NCI-H345 treated with DMSO at 0.1 percent for 48 hours (cell line): ENCODE data around the gene VPS39.
A peak's percentile ranks its signal among the peaks of the same experiment; 100 is the strongest.

Experiments
- DNase-seq: peaks from one replicate; lab custom pipeline; 2025; ENCODE audit not compliant: unreplicated experiment; lab: John Stamatoyannopoulos, UW

VPS39 gene

DNA sequence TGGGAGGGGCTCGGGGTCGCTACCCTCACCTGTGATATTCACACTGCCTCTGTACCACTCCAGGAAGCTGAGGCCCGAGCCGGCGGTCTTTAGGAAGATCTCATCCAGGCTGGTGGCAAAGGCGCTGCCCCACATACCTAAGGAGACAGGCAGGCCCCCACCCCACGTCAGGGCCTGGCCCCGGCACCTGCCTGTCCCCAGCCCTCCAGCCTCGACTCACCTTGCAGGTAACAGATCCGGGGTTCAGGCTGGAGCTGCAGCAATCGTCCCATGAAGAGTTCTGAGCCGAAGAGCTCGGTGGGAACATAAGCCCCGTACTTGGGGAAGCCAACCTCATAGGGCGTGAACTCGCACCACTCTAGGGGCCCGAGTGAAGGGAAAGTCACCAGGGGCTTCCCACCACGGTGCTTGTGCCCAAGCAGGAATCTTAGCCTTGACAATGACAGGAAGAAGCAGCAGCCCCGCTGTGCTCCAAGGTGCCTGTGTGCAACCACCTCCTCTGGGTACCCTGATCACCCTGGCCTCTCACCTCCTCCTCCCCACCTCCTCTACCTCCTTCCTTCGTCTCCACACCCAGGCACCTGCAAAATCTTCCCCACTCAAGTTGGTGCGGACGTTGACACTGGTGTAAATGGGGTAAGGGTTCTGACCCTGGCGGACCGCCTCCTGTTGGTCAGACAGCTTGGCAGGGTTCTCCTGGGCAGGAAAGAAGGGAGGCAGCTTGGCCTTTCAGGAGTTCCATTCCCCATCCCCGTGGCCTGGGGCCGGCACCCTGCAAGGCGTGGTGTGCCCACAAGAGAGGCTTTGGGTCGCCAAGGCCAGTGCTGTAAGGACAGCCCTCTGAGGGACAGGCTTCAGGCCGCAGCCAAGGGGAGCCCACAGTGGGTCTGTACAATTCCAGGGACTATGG lies 62.3 kb downstream of the VPS39 start:
- DNase-seq = no peak

DNA sequence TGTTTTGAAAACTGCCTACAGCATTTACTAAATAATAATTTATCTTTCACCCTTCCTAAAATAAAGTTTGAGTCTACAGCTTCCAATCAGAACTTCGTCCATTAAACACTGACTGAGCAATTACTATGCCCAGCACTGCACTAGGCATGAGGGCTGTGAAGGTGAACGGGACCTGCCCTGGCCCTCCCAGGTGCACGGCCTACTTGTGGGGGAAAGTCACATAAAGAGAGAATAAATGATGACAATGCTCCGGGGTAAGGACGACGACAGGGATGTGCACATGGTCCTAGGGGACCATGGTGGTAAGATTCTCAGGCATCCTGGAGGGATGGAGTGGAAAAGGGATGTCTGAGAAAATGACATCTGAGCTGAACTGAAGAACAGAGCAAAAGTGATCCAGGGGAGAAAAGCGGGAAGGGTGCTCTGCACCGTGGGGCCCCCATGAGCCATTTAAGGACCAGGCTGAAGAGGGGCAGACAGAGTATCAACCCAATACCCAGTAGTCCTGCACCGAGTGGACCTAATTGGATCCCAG lies 63.2 kb downstream of the VPS39 start:
- no peak for DNase-seq

DNA sequence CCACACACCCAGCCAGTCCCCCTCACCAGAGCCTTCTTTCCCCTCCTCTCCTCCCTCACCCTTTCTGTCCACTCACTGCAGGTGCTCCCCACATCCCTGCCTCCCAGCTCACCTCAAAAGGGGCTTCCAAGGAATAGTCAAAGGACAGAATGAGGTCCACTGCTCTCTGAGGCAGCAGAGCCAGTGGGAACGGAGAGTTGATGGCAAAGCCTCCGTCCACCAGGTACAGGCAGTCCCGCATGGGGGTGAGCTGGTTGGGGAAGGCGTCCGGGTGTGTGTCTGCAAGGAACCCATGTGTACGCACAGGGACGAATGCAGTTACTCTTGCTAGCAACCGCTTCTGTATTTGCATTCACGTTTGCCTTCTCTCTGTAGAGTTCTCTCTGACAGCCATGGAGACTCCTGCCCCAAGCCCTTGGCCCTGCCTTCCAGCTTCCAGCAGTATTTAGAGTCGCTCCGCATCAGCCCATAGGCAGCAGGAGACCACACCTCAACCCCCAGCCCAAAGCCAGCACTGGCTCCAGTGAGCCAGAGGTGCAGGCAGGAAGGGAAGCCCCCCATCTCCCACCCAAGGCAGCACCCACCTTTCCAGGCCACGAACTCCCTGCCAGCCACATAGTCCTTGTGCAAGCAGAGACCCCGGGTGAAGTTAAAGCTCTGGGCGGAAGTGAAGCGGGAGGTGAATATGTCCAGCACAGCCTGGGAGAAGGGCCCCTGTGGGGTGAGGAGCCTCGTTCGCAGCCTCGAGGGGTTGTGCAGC lies 64.1 kb downstream of the VPS39 start:
- DNase-seq = no peak

DNA sequence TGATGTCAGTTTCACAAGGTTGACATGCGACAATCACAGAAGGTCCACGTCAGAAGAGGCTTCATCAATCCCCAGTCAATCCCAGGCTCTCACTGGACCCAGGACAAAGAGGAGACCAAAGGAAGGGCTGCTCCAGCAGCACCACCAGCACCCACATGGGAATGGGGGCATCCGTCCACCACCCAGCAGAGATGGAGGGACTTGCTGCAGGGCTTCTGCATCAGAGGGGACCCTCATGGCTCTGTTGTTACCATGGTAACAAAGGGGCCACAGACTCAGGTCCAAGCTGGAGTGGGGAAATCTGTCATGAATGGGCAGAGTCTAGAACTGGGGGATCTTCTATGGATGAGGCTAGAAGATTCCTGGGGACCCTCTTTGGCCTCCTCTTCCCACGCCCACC lies 64.7 kb downstream of the VPS39 start:
- DNase-seq = no peak

DNA sequence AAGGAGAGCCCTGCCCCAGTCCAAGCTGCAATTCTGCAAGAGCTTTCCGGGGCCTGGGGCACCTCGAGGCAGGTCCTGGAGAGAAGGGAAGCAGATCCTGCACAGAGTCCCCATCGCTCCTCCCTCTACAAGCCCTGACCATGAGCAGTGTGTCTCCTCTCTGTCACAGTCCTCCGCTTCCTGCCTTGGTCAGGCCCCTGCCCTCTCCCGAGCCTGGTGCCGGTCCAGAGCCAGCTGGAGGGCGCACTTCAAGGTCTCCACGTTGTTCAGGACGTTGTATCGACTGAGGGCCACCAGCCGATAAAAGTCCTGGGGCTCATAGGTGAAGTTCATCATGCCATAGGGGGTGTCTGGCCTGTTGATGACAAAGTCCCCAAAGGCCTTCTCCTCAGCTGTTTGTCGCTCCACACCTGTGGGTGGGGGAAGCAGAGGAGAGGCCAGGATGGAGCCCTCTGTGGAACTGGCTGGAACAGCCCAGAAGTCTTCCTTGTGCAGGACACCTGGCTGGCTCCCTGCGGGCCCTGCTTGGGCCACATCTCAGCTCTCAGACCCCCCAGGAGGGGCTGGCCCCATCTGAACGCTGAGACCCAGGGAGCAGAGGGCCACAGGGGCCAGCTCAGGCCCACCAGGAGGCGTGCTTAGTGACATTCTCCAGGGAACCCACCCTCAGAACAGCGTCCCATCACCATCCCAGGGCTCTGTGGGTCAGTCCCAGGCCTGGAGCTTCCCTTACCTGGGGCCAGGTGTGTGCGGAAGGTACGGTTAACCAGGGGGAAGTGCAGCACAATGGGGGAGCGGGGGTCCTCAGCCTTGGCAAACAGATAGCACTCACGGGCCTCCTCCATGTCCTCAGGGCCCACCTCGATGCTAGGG lies 66.1 kb downstream of the VPS39 start:
- no peak for DNase-seq

DNA sequence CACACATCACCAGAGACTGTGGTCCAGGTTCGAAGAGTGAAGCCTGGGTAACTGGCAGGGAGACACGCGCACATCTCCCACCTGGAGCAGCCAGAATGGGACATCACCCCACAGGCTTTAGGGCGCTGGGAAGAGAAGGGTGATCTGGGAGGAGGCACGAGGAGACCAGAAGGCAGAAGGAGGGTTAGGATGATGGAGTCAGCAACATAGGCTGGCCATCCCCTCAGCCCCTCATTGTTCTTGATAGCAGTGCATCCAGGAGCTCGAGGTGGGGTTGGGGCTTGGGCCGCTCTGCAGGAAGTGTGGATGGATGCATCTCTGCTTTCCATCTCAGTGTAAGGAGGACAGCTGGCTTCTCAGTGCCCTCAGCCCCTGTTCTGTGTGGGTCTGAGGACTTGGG lies 66.9 kb downstream of the VPS39 start:
- DNase-seq = no peak

DNA sequence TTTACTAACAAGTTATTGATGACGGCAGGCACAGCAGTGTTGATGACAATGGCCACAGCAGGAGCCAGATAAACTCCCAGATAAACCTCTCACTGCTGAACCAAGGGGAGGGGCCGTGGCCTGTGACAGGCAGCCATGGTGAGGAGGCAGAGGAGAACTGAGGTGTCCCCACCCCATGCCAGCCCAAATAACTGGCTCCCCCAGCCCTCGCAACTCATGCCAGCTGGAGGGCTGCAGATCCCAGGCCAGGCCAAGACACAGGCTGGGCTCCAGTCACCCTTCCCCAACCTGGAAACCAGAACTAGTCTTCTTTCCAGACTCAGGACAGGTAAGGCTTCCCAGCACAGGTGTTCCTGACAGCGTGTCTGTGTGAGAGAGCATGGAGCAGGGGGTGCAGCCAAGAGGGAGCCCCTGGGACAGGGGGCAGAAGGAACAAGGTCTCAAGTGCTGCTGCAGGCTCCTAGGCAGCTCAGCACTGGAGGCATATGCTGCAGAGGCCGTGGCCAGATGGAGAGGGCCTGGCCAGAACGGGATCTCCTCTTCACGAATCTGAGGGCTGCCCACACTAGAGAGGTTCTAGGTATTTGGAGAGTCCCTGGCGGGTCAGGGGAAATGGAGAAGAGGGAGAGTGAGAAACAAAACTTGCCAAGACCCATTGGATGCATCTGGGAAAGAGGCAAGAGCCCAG lies 67.6 kb downstream of the VPS39 start:
- DNase-seq = no peak

DNA sequence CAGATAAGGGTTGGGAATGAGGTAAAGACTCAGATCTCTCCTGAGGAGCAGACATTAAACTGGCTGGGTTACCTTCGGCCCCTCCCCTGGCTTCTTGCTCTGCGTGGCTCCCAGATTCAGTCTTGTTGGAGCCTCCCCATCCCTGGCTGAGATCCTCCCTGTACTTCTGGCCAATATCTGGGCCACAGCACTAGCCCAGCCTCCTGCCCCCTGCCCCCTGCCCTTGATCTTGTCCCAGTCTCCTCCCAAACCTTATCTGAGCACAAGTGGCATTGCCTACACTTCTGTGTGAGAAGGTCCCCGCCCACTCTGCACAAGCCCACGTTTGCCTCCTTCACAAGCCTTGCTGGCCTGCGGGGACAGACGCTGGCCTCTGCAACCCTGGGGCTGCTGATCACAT lies 68.5 kb downstream of the VPS39 start:
- DNase-seq = no peak

DNA sequence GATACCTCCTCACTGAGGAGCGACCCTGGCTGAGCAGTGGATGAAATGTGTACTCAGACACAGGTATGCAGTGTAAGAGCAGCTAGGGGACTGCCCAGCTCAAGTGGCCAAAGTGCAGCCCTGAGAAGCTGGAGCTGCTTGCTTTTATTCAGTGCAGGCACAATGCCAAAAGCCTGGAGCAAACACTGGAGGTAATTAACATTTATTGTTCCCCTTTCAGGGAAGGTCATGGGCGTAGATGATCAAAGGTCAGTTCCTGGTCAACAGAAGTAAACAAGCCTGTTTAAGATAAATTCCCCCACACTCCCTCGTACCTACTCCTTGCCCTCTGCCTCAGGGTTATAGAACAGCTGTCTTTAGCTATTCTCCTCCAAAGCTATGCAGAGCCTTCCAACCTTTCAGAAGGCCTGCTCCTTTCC lies 69.1 kb downstream of the VPS39 start:
- no peak for DNase-seq

DNA sequence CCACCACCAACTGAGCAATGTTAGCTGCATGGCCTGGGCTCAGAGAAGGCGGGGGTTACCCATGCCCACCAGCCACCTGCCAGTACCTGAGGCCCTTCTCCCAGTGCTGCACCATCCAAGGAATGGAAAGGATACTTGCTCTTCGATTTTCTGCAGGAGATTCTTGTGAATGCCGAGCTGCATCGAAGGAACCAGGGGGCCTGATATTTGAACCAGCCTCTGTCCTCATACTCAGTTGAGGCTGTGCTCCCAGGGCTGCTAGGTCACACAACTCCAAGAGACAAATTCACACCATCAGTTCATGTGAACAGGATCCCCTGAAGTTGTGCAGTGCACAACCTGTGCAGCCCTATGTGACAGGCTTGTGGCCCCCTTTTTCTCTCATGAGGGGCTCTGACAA lies 69.7 kb downstream of the VPS39 start:
- DNase-seq = no peak

DNA sequence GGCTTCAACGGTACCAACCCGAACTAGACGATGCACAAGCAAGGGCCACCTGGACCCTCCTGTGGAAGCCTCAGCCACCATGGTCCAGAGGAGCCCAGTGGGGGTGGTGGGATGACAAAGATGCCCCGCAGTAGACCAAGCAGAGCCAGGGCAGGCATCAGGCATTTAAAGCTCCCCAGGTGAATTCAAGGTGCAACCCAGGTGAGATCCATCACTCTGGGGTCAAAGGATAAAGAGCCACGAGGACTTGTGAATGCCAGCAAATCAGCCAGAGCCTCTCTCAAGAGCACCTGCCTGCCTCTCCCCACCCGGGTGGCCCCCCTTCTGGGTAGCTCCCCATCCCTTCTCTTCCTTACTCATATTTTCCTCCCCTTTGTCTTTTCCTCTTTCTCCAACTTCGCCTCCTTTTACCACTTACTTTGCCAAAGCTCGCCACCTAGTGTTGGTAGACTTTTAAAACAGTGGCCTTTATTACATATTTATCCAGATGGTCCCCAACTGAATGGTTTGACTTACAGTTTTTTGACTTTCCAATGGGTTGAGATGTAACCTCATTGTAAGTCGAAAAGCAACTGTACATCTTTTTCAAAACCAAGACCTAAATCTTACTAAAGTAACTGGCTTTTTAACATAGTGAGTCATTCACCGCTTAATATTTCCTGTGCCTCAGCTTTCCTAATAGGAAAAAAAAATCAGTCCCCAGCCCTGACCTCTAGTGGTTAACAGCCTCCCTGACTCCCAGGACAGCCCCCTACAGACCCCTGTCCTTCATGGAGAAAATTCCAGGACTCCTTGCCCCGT lies 70.4 kb downstream of the VPS39 start:
- DNase-seq = peak; percentile 29

DNA sequence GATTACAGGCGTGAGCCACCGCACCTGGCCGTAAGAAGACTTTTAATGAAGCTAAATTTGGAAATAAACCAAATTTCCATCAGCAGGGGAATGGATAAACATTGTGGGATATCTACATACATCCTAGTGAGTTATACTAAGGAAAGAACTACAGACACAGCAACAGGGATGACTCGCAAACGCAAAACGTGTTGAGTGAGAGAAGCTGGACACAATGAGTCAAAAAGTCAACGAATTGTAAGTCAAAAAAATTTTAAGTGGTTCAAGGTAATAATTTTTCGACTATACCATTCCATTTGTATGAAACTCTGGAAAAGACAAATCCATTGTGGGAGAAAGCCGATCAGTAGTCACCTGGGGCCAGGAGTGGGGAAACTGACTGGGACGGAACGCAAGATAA lies 71.6 kb downstream of the VPS39 start:
- no peak for DNase-seq

DNA sequence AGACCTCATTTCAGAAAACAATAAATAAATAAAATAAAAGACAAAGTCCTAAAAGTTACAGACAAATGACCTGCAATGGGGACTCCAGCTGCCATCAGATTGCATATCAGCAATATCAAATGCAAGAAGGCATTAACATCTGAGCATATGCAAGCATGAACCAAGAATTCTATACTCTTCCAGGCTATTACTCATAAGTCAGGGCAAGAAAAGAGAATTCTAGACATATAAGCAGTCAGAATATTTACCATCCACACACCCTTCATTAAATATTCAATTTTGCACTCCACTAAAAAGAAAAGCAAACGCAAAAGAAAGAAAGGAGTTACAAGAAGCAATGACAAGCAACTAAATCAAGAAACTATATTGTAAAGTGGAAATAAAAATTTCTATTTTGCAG lies 72.8 kb downstream of the VPS39 start:
- no peak for DNase-seq

DNA sequence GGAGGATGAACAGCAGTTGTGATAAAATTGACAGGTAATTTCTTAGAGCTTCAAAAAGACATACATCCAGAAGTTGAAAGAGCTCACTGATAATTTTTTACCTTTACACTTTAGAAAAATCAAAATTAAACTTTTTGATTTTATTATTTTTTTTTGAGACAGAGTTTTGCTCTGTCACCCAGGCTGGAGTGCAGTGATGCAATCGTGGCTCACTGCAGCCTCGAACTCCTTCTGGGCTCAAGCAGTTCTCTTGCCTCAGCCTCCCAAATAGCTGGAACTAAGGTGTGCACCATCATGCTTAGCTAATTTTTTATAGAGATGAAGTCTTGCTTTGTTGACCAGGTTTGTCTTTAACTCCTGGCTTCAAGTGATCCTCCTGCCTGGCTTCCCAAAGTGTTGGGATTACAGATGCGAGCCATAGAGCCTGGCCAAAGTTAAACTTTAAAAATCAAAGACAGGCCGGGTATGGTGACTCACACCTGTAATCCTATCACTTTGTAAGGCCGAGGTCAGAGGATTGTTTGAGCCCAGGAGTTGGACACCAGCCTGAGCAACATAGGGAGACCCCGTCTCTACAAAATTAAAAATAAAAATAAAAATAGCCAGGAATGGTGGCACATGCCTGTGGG lies 73.4 kb downstream of the VPS39 start:
- no peak for DNase-seq

DNA sequence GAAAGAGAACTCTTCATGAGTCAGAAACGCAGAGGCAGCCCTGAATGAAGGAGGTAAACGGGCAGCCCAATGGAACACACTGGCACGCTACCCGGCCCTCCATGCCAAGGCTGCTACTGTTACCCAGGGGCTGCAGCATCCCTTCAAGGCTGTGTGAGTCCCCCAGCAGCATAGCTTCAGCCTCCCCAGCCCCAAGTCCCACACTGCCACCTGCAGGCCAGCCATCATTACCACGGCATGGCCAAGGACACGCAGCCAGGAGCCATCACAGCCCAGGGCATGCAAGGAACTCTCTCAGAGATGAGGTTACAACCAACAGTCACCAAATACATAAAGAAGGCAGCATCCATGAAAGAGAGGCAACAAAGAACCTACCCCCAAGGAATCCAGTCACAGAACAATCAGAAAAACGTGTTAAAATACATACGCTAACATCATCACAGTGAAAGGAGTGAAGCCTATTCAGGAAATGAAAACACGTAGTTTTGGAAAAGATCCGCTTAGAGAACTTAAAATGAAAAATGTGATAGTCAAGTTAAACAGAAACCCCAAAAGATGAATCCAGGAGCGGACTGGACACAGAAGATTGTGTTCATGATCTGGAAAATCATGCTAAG lies 74.1 kb downstream of the VPS39 start:
- DNase-seq = peak; percentile 23

DNA sequence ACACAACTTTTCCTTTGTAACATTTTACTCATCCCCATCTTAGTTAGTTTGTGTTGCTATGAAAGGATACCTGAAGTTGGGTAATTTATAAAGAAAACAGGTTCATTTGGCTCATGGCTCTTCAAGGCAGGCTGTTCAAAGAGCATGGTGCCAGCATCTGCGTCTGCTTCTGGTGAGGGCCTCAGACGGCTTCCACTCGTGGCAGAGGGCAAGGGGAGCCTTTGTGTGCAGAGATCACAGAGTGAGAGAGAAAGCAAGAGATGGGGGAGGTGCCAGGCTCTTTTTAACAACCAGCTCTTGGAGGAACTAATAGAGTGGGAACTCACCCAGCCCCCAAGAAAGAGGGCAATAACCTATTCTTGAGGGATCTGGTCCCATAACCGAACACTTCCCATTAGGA lies 74.7 kb downstream of the VPS39 start:
- DNase-seq = no peak

DNA sequence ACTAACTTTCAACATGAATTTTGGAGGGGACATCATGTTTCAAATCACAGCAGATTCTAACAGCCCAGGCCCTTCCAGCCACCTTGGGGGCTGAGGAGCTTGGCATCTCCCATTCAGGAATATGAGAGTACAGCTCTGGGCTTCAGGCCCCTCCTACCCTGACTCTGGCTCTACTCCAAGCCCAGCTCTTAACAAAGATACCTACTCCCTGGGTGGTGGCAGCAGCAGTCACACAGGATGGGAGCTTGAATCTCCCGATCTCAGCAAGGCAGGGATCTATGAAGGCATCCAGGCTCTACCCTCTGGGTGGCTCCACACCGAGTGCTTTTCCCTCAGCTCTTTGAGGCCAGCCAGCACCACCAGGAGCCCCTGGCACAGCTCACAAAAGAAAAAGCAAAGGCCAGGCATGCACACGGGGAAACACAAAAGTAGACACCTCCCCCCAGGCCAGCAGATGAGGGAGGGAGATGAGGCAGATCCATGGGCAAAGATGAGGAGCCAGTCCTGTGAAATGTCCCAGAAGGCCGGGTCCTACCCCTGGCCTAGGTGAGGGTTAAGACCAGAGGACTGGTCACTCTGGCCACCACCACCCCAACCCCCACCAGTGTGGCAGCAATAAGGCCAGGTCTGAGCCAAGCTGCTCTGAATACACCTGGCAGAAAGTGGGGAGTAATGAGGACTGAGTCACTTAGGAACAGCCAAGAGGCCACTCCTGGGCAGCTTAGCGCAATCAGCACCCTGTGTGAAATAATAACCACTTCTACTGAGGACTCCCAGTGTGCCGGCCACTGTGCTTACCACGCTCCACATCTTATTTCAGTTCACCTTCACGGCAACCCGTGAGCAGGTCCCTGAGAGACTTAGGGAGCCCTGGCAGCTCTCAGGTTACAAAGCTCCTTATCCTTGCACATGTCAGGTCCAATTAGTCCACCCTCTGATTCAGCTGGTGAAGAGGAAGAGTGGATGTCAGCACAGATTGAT lies 76.0 kb downstream of the VPS39 start:
- peak; percentile 69 for DNase-seq

DNA sequence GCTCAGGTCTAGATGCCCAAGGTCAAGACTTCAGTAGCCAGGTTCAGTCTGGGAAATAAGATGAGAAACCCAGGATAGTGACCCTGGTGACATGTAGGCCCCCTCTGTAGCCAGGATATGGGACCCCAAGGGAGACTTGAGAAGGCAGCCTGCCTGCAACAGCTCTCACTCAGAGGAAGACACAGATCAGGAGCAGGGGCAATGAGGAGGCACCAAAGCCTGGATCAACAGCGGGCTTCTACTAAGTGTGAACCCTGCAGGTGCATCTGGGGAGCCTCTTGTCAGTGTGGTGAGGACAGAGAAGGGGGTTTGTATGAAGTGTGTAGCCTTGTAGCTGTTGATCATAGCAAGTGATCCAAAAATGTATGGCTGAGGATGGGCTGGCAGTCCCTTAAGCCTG lies 77.1 kb downstream of the VPS39 start:
- DNase-seq = no peak
